ENCODE measurements around the gene SREK1. TPM values are rescaled to one million over a fixed set of nuclear protein-coding genes. Genes with fewer than 3 reads are reported as not detected.

Gene SREK1
- total and polyA plus RNA-seq, 9 of the 15 experiments (the other 6 are each of a cell fraction or from before 2014, with no cell fraction given) = 40.8 to 128 (median 81.9) TPM

- TF ChIP-seq, protein P1, sequence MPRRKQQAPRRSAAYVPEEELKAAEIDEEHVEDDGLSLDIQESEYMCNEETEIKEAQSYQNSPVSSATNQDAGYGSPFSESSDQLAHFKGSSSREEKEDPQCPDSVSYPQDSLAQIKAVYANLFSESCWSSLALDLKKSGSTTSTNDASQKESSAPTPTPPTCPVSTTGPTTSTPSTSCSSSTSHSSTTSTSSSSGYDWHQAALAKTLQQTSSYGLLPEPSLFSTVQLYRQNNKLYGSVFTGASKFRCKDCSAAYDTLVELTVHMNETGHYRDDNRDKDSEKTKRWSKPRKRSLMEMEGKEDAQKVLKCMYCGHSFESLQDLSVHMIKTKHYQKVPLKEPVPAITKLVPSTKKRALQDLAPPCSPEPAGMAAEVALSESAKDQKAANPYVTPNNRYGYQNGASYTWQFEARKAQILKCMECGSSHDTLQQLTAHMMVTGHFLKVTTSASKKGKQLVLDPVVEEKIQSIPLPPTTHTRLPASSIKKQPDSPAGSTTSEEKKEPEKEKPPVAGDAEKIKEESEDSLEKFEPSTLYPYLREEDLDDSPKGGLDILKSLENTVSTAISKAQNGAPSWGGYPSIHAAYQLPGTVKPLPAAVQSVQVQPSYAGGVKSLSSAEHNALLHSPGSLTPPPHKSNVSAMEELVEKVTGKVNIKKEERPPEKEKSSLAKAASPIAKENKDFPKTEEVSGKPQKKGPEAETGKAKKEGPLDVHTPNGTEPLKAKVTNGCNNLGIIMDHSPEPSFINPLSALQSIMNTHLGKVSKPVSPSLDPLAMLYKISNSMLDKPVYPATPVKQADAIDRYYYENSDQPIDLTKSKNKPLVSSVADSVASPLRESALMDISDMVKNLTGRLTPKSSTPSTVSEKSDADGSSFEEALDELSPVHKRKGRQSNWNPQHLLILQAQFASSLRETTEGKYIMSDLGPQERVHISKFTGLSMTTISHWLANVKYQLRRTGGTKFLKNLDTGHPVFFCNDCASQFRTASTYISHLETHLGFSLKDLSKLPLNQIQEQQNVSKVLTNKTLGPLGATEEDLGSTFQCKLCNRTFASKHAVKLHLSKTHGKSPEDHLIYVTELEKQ (CRISPR knock-in tag; IDR thresholded peaks at IDR 0.05) = no peak
- TF ChIP-seq POLR2AphosphoS5 (IDR thresholded peaks at IDR 0.05; ENCODE audit: control insufficient read depth, insufficient read depth, low read depth, low read length) (peak; percentile 89; the same call in 1 of the 2 replicates), NCOA1 (IDR thresholded peaks at IDR 0.05; ENCODE audit: low read depth) (peak; percentile 38; the same call in 1 of the 2 replicates), L3MBTL2 (IDR thresholded peaks at IDR 0.05) (peak; percentile 69), RBM22 (IDR thresholded peaks at IDR 0.05; ENCODE audit: low read depth, low read length, poor library complexity, severe bottlenecking) (peak; percentile 95), HDAC1 (IDR thresholded peaks at IDR 0.05) (peak in 1 of 2 experiments; percentile 48; a peak in 2 of 4 replicates), ZNF511 (CRISPR knock-in tag; IDR thresholded peaks at IDR 0.05) (peak; percentile 60; the same call in 1 of the 2 replicates), ATF4 (CRISPR knock-in tag; IDR thresholded peaks at IDR 0.05) (0 out of 2 replicates have a peak, but pooled peaks have one; percentile 3), ARNT (IDR thresholded peaks at IDR 0.05) (peak; percentile 15 to 73; a peak in 1 of 4 replicates), SP1 (CRISPR knock-in tag; IDR thresholded peaks at IDR 0.05) (peak; percentile 64), ATF1 (CRISPR knock-in tag; IDR thresholded peaks at IDR 0.05) (no peak; the same call in none of the 2 replicates), ATF1 (tag; IDR thresholded peaks at IDR 0.05) (peak; percentile 95), ELF1 (tag; IDR thresholded peaks at IDR 0.05) (peak; percentile 86), USF1 (CRISPR knock-in tag; IDR thresholded peaks at IDR 0.05) (peak; percentile 94), NEUROD1 (IDR thresholded peaks at IDR 0.05; ENCODE audit: borderline replicate concordance, low read depth, low read length, partially characterized antibody) (peak; percentile 49), PCBP1 (IDR thresholded peaks at IDR 0.05; ENCODE audit: low read depth, low read length, poor library complexity, severe bottlenecking) (peak; percentile 53)
- TF ChIP-seq, protein P2, sequence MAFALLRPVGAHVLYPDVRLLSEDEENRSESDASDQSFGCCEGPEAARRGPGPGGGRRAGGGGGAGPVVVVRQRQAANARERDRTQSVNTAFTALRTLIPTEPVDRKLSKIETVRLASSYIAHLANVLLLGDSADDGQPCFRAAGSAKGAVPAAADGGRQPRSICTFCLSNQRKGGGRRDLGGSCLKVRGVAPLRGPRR (CRISPR knock-in tag; IDR thresholded peaks at IDR 0.05) = no peak
- TF ChIP-seq, protein P3, sequence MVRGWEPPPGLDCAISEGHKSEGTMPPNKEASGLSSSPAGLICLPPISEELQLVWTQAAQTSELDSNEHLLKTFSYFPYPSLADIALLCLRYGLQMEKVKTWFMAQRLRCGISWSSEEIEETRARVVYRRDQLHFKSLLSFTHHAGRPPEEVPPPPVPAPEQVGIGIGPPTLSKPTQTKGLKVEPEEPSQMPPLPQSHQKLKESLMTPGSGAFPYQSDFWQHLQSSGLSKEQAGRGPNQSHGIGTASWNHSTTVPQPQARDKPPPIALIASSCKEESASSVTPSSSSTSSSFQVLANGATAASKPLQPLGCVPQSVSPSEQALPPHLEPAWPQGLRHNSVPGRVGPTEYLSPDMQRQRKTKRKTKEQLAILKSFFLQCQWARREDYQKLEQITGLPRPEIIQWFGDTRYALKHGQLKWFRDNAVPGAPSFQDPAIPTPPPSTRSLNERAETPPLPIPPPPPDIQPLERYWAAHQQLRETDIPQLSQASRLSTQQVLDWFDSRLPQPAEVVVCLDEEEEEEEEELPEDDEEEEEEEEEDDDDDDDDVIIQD (CRISPR knock-in tag; IDR thresholded peaks at IDR 0.05) = 0 out of 2 replicates have a peak, but pooled peaks have one; percentile 51
Measured at GRCh38 chr5:66144074-66144833, at the start of gene SREK1 (continued).
